SW 1271 (cell line): ENCODE data around the gene AP5B1.

ENCODE experiments used
- DNase-seq, 2 experiments: peaks; one replicate each; lab custom pipeline; 2025; lab: John Stamatoyannopoulos, UW

Gene AP5B1

GRCh38 chr11:65801153-65801987 lies 20.6 kb upstream of the AP5B1 start:
- DNase-seq, result no peak

GRCh38 chr11:65798882-65799281 lies 18.1 kb upstream of the AP5B1 start:
- no peak for DNase-seq

GRCh38 chr11:65797711-65798110 lies 16.9 kb upstream of the AP5B1 start:
- DNase-seq, result no peak

GRCh38 chr11:65796726-65797601 lies 16.2 kb upstream of the AP5B1 start:
- no peak for DNase-seq

GRCh38 chr11:65794570-65795510 lies 14.1 kb upstream of the AP5B1 start:
- no peak for DNase-seq

GRCh38 chr11:65793625-65794400 lies 13.0 kb upstream of the AP5B1 start:
- no peak for DNase-seq

- no peak for DNase-seq
These were observed 12.4 kb upstream of the AP5B1 start for GRCh38 chr11:65793144-65793581.

GRCh38 chr11:65792456-65792855 lies 11.7 kb upstream of the AP5B1 start:
- DNase-seq, result no peak

- DNase-seq, result no peak
These were observed 11.0 kb upstream of the AP5B1 start for GRCh38 chr11:65791719-65792213.

- no peak for DNase-seq
These were observed 10.3 kb upstream of the AP5B1 start for GRCh38 chr11:65790902-65791650.

GRCh38 chr11:65790104-65790901 lies 9.5 kb upstream of the AP5B1 start:
- DNase-seq, result no peak

- no peak for DNase-seq
These were observed 8.7 kb upstream of the AP5B1 start for GRCh38 chr11:65789230-65790103.

- DNase-seq, result no peak
These were observed 8.0 kb upstream of the AP5B1 start for GRCh38 chr11:65788821-65789220.

- DNase-seq, result no peak
These were observed 7.2 kb upstream of the AP5B1 start for GRCh38 chr11:65787649-65788622.

GRCh38 chr11:65786786-65787636 lies 6.2 kb upstream of the AP5B1 start, which contains the start of gene OVOL1:
Gene OVOL1 (plus strand): TSS chr11:65787063. CDS start chr11:65787374, 311 bp downstream.
- no peak for DNase-seq
